IPS DF 6.9 (cell line): ENCODE results near the gene SH3YL1.

ENCODE experiments used
- DNase-seq: peaks from one replicate; pipeline ENCODE4 v3.0.0-alpha.2; 2013; ENCODE audit warnings: low read depth, low spot score
- H3K27ac ChIP-seq: one replicate; pipeline ENCODE4 v1.5.1; 2013; ENCODE audit warnings: low read length, control low read depth
- H3K27me3 ChIP-seq: 2 replicates; pipeline ENCODE4 v1.6.1; 2013; ENCODE audit warnings: mild to moderate bottlenecking, low read length; ENCODE audit not compliant: control insufficient read depth, insufficient read depth
- H3K36me3 ChIP-seq: 2 replicates; pipeline ENCODE4 v1.6.1; 2013; ENCODE audit warnings: low read length; ENCODE audit not compliant: control insufficient read depth, insufficient read depth
- H3K4me1 ChIP-seq: 2 replicates; pipeline ENCODE4 v1.6.1; 2013; ENCODE audit warnings: low read length; ENCODE audit not compliant: control insufficient read depth, insufficient read depth
- H3K4me3 ChIP-seq: 2 replicates; pipeline ENCODE4 v1.5.1; 2013; ENCODE audit warnings: mild to moderate bottlenecking, low read length
- H3K9me3 ChIP-seq: 2 replicates; pipeline ENCODE4 v1.6.1; 2013; ENCODE audit warnings: low read length, inconsistent platforms; ENCODE audit not compliant: control insufficient read depth, insufficient read depth
- WGBS: extraction: QIAGEN DNeasy Blood & Tissue Kit; methylation state at CpG from one replicate; pipeline ENCODE4 v1.1.7; 2013; ENCODE audit warnings: mixed read lengths, missing lambda C conversion rate; ENCODE audit not compliant: insufficient read length, insufficient coverage; 5-methylcytosine and 5-hydroxymethylcytosine counted together

SH3YL1 gene

GRCh38 chr2:223971-224760 lies 39.7 kb downstream of the SH3YL1 start:
- no CpG with 5 or more reads among the region's 6 CpGs for WGBS
- Histone ChIP-seq H3K27ac (no peak overlapping the region), H3K4me1 (no peaks in the 10 kb centered on the region), H3K27me3 (no peaks in the 10 kb centered on the region), H3K36me3 (no peaks in the 10 kb centered on the region; the same call in 1 of the 2 replicates), H3K9me3 (no peaks in the 10 kb centered on the region), H3K4me3 (no peak overlapping the region)
- no peak for DNase-seq

DNA sequence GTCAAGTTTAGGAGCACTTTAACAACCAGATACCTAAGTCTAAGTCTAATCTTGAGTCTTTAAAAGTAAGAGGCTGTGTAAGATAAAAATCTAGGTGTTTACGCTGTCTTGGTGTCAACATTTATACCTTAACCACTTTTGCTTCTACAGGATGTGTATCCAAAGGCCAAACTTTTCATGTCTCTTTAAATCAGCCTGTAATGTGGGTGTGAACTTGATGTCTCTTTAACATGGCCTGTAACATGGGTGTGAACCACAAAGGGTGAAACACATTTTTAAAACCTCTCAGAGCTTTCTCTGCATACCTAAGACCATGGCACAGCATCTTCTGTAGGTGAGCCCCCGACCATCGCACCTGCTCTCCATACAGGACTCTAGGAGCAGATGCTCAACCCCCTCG lies 40.4 kb downstream of the SH3YL1 start:
- Histone ChIP-seq H3K27me3 (no peaks in the 10 kb centered on the region), H3K4me3 (no peak overlapping the region), H3K4me1 (no peaks in the 10 kb centered on the region), H3K27ac (no peak overlapping the region), H3K9me3 (no peaks in the 10 kb centered on the region), H3K36me3 (no peaks in the 10 kb centered on the region; the same call in 1 of the 2 replicates)
- no peak for DNase-seq
- no CpG with 5 or more reads among the region's 4 CpGs for WGBS

DNA sequence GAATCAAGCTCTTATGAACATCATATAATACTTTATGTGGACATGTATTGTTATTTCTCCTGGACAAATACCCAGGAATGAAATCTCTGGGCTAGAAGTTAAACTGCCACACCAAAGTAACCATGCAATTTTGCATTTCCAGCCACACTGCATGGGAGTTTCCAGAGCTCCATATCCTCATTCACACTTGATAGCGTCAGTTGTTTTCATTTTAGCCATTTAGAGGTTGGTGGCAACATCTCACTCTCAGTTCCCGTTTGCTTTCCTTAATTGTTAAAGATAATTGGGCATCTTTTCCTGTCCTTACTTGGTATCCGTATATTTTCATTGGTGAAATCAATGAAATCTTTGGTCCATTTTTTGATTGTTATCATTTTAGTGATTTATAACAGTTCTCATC lies 47.8 kb downstream of the SH3YL1 start:
- no peaks in the 10 kb centered on the region for H3K4me1 ChIP-seq
- H3K27ac ChIP-seq: no peak overlapping the region
- H3K9me3 ChIP-seq: peaks cover 1% of the 10 kb centered on the region; the same call in 1 of the 2 replicates
- DNase-seq: no peak
- no peaks in the 10 kb centered on the region for H3K27me3 ChIP-seq
- no CpG with 5 or more reads among the region's 3 CpGs for WGBS
- no peak overlapping the region for H3K4me3 ChIP-seq
- no peaks in the 10 kb centered on the region for H3K36me3 ChIP-seq

DNA sequence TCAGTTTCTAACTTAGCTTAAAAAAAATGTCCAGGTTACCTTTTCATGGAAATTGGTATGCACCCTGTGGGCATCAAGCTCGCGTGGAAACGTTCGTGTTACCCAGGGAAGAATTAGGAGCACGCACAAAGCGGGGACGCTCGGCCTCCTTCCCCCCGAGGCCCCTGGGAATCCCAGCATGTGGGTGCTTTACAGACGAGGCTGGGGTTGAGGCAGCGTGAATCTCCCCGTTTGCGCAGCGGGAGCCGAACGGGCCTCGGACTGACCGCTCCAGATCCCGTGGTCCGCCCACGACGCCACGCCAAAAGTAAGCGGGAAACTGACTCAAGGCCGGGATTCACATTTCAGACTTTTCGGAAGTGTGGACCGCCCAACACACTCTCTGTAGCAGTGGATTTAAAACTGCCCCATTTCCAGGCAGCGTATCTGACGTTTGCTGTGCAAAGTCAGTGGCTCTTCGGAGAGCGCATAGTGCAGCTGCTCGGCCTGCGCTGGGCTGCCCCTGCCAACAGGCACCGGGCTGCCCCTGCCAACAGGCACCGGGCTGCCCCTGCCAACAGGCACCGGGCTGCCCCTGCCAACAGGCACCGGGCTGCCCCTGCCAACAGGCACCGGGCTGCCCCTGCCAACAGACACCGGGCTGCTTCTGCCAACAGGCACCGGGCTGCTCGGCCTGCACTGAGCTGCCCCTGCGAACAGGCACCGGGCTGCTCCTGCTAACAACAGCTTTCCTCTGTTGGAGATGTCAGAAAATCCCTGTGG lies 49.7 kb downstream of the SH3YL1 start:
- Histone ChIP-seq H3K27ac (no peak overlapping the region), H3K36me3 (no peaks in the 10 kb centered on the region), H3K27me3 (no peaks in the 10 kb centered on the region), H3K9me3 (peaks cover 1% of the 10 kb centered on the region; the same call in 1 of the 2 replicates), H3K4me3 (no peak overlapping the region), H3K4me1 (no peaks in the 10 kb centered on the region)
- no peak for DNase-seq
- no CpG with 5 or more reads among the region's 43 CpGs for WGBS

DNA sequence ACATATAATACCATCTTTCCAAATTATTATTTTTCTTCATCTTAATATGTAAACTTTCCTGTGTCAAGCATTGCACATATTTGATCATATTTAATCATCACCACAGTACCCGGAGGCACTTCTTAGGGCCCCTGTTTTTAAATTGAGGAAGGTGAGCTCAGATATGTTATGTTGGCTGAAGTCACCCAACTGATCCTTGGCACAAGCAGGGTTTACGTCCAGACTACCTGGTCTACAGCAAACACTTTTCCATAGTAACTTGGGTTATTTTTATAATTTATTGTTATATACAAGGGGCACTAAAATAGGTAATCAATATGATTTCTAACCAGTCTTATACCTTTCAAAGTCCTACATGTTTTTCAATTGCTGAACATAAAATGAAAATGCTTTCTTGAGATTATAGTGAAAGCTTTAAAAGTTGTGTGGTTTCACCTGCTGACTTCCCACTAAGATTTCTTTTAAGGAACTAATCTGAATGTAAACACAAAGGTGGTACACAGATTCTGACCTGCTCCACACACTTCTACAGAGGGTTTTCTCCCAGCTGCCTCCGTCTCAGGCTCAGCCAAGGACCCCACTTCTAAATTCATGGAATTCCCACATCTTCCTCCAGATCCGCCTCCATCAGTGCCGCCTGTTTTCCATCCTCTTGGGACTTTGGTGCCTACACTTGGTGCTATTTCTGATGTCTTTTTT lies 52.2 kb downstream of the SH3YL1 start:
- no CpG with 5 or more reads among the region's 5 CpGs for WGBS
- Histone ChIP-seq H3K9me3 (peaks cover 1% of the 10 kb centered on the region; the same call in 1 of the 2 replicates), H3K27ac (no peak overlapping the region), H3K4me1 (no peaks in the 10 kb centered on the region), H3K4me3 (no peak overlapping the region), H3K27me3 (no peaks in the 10 kb centered on the region), H3K36me3 (no peaks in the 10 kb centered on the region)
- no peak for DNase-seq

GRCh38 chr2:210660-211059 lies 53.2 kb downstream of the SH3YL1 start:
- no peak for DNase-seq
- peaks cover 1% of the 10 kb centered on the region; the same call in 1 of the 2 replicates for H3K9me3 ChIP-seq
- WGBS: no CpG with 5 or more reads among the region's 4 CpGs

GRCh38 chr2:209470-209869 lies 54.4 kb downstream of the SH3YL1 start:
- Histone ChIP-seq H3K4me1 (no peaks in the 10 kb centered on the region), H3K27me3 (no peaks in the 10 kb centered on the region), H3K9me3 (peaks cover 1% of the 10 kb centered on the region; the same call in 1 of the 2 replicates), H3K4me3 (no peak overlapping the region), H3K36me3 (no peaks in the 10 kb centered on the region), H3K27ac (no peak overlapping the region)
- WGBS: no CpG with 5 or more reads among the region's 2 CpGs
- no peak for DNase-seq

More at GRCh38 chr2:210660-211059, 53.2 kb downstream of the SH3YL1 start:
- Histone ChIP-seq H3K27me3 (no peaks in the 10 kb centered on the region), H3K4me1 (no peaks in the 10 kb centered on the region), H3K27ac (no peak overlapping the region), H3K4me3 (no peak overlapping the region), H3K36me3 (no peaks in the 10 kb centered on the region)

DNA sequence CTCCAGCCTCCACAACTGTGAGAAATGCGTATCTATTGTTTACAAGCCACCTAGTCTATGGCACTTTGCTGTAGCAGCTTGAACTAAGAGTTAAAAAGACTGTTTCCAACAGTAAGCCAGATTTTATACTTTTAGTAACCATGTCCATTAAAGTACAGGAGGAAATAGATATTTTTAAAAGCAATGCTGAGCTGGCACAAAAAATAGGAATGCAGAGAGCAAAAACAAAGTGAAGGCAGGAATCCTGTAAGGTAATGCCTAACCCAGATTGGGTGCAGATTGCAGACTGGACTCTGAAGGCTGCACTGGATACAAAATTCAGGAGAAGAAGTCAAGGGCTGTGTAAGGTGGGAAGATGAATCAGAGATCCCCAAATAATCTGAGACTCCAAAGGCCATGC lies 55.5 kb downstream of the SH3YL1 start:
- Histone ChIP-seq H3K27me3 (no peaks in the 10 kb centered on the region), H3K36me3 (no peaks in the 10 kb centered on the region), H3K4me3 (no peak overlapping the region), H3K4me1 (no peaks in the 10 kb centered on the region), H3K9me3 (peaks cover 1% of the 10 kb centered on the region; the same call in 1 of the 2 replicates), H3K27ac (no peak overlapping the region)
- DNase-seq: no peak
- no CpG with 5 or more reads among the region's 1 CpG for WGBS

DNA sequence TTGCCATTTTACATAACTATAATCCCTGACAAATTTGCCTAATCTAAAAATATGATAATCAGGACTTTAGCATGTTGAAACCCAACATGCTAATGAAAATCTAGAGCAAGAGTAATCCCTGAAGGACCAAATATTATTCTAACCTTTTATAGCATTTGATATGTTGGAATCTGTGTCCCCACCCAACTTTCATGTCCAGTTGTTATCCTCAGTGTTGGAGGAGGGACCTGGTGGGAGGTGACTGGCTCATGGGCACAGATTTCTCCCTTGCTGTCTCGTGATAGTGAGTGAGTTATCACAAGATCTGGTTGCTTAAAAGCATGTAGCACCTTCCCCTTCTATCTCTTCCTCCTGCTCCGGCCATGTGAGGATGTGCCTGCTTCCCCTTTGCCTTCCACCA lies 59.8 kb downstream of the SH3YL1 start:
- no peak for DNase-seq
- Histone ChIP-seq H3K27ac (no peak overlapping the region), H3K4me1 (no peaks in the 10 kb centered on the region), H3K27me3 (no peaks in the 10 kb centered on the region), H3K9me3 (no peaks in the 10 kb centered on the region), H3K4me3 (no peak overlapping the region), H3K36me3 (no peaks in the 10 kb centered on the region)
- WGBS: no CpG with 5 or more reads among the region's 2 CpGs

GRCh38 chr2:203401-203800 lies 60.4 kb downstream of the SH3YL1 start:
- no peaks in the 10 kb centered on the region for H3K9me3 ChIP-seq
- no peak overlapping the region for H3K27ac ChIP-seq
- no peaks in the 10 kb centered on the region for H3K27me3 ChIP-seq
- no peak overlapping the region for H3K4me3 ChIP-seq
- no peaks in the 10 kb centered on the region for H3K4me1 ChIP-seq
- no peak for DNase-seq
- WGBS: no CpG with 5 or more reads among the region's 8 CpGs
- no peaks in the 10 kb centered on the region for H3K36me3 ChIP-seq
